ENCODE measurements around the gene SIK3.

DNA sequence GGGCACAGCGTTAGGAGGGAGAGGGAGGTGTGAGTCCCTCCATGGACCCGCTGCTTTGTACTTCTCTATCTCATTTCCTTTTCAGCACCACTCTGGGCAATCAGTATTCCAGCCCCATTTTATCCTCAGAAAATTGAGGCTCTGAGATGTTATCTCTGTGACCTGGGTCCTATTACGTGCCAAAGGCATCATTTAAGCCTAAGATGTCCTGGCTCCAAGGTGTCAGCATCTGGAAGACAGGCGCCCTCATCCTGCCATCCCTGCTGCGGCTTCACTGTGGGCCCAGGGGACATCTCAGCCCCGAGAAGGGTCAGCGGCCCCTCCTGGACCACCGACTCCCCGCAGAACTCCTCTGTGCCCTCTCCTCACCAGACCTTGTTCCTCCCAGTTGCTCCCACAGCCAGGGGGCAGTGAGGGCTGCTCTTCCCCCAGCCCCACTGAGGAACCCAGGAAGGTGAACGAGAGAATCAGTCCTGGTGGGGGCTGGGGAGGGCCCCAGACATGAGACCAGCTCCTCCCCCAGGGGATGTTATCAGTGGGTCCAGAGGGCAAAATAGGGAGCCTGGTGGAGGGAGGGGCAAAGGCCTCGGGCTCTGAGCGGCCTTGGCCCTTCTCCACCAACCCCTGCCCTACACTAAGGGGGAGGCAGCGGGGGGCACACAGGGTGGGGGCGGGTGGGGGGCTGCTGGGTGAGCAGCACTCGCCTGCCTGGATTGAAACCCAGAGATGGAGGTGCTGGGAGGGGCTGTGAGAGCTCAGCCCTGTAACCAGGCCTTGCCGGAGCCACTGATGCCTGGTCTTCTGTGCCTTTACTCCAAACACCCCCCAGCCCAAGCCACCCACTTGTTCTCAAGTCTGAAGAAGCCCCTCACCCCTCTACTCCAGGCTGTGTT lies 269.4 kb downstream of the SIK3 start:
- TF ChIP-seq EZH2 (IDR thresholded peaks at IDR 0.05): no peak
- no peak for TF ChIP-seq POLR2AphosphoS5 (IDR thresholded peaks at IDR 0.05; ENCODE audit: borderline replicate concordance, low read depth, low read length)

All from SK-N-MC (cell line).